Measurements from ENCODE around the gene ZNF692. TPM values are rescaled to one million over a fixed set of nuclear protein-coding genes. Genes with fewer than 3 reads are reported as not detected.

ZNF692 gene
- total and polyA plus RNA-seq, 9 donors: 13.2 to 47.7 (median 35.4) TPM

GRCh38 chr1:248825909-248826760 lies 32.8 kb downstream of the ZNF692 start, which contains the start of gene SH3BP5L:
Gene SH3BP5L (minus strand): TSS chr1:248825915. CDS start chr1:248824935, 980 bp downstream.
- Histone ChIP-seq H3K4me3 (peak within 1 kb of the TSS; percentile 85), H3K27ac (peak within 1 kb of the TSS; percentile 85), H3K27me3 (no peaks in the 10 kb centered on the region), H3K4me1 (ENCODE audit: insufficient read depth) (peaks cover 23% of the 10 kb centered on the region), H3K36me3 (no peaks in the 10 kb centered on the region), H3K9me3 (no peaks in the 10 kb centered on the region)
- peak; percentile 21 to 58 (median 45) for TF ChIP-seq CTCF (IDR thresholded peaks at IDR 0.05)
- no peak for TF ChIP-seq EP300 (IDR thresholded peaks at IDR 0.05)
- TF ChIP-seq POLR2A (IDR thresholded peaks at IDR 0.05): peak; percentile 92
- WGBS, 3 donors: 0% methylated on average over 56 of the region's 56 CpGs
- DNase-seq: peak; percentile 91 to 94 (median 93)
- intact Hi-C loops (cut with DNase I): no loop called here

- H3K4me1 ChIP-seq (ENCODE audit: insufficient read depth): peaks cover 23% of the 10 kb centered on the region
- H3K4me3 ChIP-seq: peak overlapping the region; percentile 85
- peak overlapping the region; percentile 23 to 85 for H3K27ac ChIP-seq
- no peaks in the 10 kb centered on the region for H3K9me3 ChIP-seq
- 0 to 1% (median 1%) methylated on average over 18 of the region's 18 CpGs for WGBS, 3 donors
- intact Hi-C loops (cut with DNase I): no loop called here
- H3K36me3 ChIP-seq: no peaks in the 10 kb centered on the region
- no peaks in the 10 kb centered on the region for H3K27me3 ChIP-seq
- DNase-seq: no peak
- TF ChIP-seq POLR2A (IDR thresholded peaks at IDR 0.05) (peak; percentile 25), EP300 (IDR thresholded peaks at IDR 0.05) (no peak), CTCF (IDR thresholded peaks at IDR 0.05) (no peak)
These were observed 33.3 kb downstream of the ZNF692 start for GRCh38 chr1:248825573-248825908.

- 18 to 26% (median 18%) methylated on average over 10 of the region's 10 CpGs for WGBS, 3 donors
- H3K36me3 ChIP-seq: no peaks in the 10 kb centered on the region
- H3K4me1 ChIP-seq (ENCODE audit: insufficient read depth): peaks cover 23% of the 10 kb centered on the region
These were observed 33.7 kb downstream of the ZNF692 start for GRCh38 chr1:248825136-248825535.

GRCh38 chr1:248824701-248825100 lies 34.2 kb downstream of the ZNF692 start:
- Histone ChIP-seq H3K36me3 (no peaks in the 10 kb centered on the region), H3K4me1 (ENCODE audit: insufficient read depth) (peaks cover 23% of the 10 kb centered on the region), H3K9me3 (no peaks in the 10 kb centered on the region), H3K27me3 (no peaks in the 10 kb centered on the region), H3K4me3 (peak overlapping the region; percentile 85), H3K27ac (no peak overlapping the region)
- intact Hi-C loops (cut with DNase I): no loop called here
- TF ChIP-seq CTCF (IDR thresholded peaks at IDR 0.05) (no peak), POLR2A (IDR thresholded peaks at IDR 0.05) (no peak), EP300 (IDR thresholded peaks at IDR 0.05) (no peak)
- DNase-seq: no peak
- WGBS, 3 donors: 85 to 89% (median 89%) methylated on average over 3 of the region's 3 CpGs

More at GRCh38 chr1:248825136-248825535, 33.7 kb downstream of the ZNF692 start:
- DNase-seq: peak in 1 of 5 donors; percentile 53
- H3K9me3 ChIP-seq: no peaks in the 10 kb centered on the region
- TF ChIP-seq CTCF (IDR thresholded peaks at IDR 0.05): no peak
- TF ChIP-seq POLR2A (IDR thresholded peaks at IDR 0.05): no peak
- TF ChIP-seq EP300 (IDR thresholded peaks at IDR 0.05): no peak
- H3K27ac ChIP-seq: peak overlapping the region; percentile 23 to 85
- H3K4me3 ChIP-seq: peak overlapping the region; percentile 85
- intact Hi-C loops (cut with DNase I): no loop called here
- H3K27me3 ChIP-seq: no peaks in the 10 kb centered on the region

All from ovary (tissue), 9 donors.